Measurements from ENCODE around the gene ZNF362.

The ZNF362 gene

DNA sequence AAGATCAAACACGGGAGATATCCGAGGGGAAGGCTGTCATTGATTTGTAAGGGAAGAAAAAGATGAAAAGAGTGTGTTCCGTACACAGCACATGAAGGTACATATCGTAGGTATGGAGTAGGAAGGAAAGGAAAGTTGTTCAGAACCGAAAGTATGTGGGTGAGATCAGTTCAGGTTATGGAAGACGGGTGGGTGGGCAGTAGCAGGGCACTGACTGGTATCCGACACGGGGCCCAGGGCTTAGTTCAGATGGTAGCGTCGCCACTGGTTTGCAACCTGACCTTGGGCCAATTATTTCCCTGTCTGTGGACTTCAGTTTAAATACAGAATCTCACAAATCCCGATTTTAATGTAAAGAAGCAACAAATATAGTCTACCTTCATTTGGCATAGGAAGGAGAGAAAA lies 92.4 kb downstream of the ZNF362 start:
- peak; percentile 74 for DNase-seq

DNA sequence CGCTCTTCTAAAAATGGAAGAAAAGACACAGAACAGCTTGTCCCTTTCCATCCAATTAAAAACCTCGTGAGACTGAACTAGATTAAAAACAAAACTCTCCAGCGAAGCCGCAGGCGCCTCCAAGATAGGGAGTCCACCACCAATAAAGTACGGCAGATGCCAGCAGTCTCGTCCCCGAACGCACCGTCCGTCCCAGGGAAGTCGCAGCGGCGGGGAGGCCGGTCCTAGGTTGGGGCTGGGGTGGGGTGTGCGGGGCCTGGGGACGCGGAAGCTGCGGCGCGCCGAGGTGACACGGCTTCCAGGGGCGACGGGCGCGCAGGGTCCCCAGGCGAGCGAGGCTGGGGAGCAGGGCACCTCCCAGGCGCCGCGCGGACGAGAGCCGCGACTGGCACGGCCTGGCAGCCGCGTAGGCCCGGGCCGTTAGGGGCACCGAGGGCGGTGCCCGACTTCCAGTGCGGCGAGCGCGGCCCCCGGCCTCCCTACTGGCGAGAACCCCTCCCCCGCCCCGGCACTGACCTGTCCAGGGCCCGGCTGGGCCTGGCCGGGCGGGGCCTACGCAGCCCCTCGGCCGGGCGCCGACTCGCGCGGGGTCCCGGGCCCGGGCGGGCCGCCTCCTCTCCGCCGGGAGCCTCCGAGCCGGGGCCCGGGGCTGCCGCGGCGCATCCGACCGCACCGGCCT lies 92.9 kb downstream of the ZNF362 start:
- DNase-seq, result peak; percentile 80

DNA sequence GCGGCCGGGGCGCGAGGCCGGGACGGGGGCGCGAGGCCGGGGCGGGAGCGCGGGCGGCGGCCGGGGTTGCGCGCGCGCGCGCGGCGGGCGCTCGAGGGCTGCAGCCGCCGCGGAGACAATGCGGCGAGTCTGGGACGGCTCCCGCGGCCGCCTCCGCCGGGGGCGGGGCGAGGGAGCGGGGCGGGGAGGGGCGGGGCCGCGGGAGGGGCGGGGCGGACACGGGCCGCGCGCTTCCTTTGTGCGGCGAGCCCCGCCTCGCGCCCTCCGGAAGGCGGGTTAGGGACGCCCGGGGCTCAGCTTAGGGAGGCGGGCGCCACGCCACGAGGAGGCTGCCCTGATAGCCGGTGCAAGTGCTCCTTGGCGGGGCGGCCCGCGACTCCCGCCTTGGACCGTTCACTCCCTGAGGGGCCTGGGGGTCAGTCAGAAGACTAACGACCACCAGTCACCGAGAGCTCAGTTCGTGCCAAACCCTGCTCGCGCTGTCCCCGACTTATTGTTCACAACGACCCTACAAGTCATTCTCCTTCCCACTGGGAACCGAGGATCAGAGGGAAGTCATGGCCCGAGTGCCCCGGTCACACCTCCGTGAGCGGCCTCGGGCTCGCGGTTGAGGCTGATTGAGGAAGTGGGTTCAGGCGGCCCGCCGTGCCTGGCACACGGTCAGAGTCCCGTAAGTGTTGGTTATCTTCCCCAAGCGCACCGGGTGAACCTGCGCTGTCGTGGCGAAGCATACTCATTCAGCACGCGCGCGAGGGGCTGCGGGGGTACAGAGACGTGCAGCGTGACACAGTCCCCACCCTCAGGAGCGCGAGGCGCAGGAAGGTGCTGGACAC lies 93.7 kb downstream of the ZNF362 start:
- DNase-seq, result peak; percentile 93
